H1 (cell line): ENCODE data around the gene TCF20.

ENCODE experiments used
- EZH2 ChIP-seq: fragments of 200-600 bp; sonication (generic); IDR thresholded peaks from 2 replicates; pipeline ENCODE4 v1.7.1; 2012; ENCODE audit warnings: low read depth, mild to moderate bottlenecking, moderate library complexity, low read length, inconsistent platforms; ENCODE audit not compliant: severe bottlenecking
- JUND ChIP-seq: IDR thresholded peaks from 2 replicates; pipeline ENCODE4 v1.6.1; 2011; ENCODE audit warnings: mild to moderate bottlenecking, improper control_type of control experiment, low read length
- TEAD4 ChIP-seq: IDR thresholded peaks from 2 replicates; pipeline ENCODE4 v1.6.1; 2012; ENCODE audit warnings: low read depth, low read length, inconsistent platforms, mixed read lengths

GRCh38 chr22:42310291-42311015, 40.0 kb upstream of the TCF20 start:
- no peak for TF ChIP-seq EZH2
- no peak for TF ChIP-seq JUND
- no peak for TF ChIP-seq TEAD4
